IPS-20b (cell line): ENCODE measurements around the gene NRXN2.

ENCODE experiments used
- H3K27ac ChIP-seq: one replicate; pipeline ENCODE4 v1.5.1; 2013; ENCODE audit warnings: low read length
- H3K27me3 ChIP-seq: 2 replicates; pipeline ENCODE4 v1.6.1; 2013; ENCODE audit warnings: mild to moderate bottlenecking, low read length, inconsistent platforms; ENCODE audit not compliant: insufficient read depth
- H3K36me3 ChIP-seq: 2 replicates; pipeline ENCODE4 v1.6.1; 2013; ENCODE audit warnings: low read depth, mild to moderate bottlenecking, inconsistent platforms, low read length, moderate library complexity; ENCODE audit not compliant: insufficient read depth
- H3K4me1 ChIP-seq: 2 replicates; pipeline ENCODE4 v1.6.1; 2013; ENCODE audit warnings: mild to moderate bottlenecking, control low read depth, inconsistent platforms, low read length, moderate library complexity; ENCODE audit not compliant: insufficient read depth
- H3K4me3 ChIP-seq: 2 replicates; pipeline ENCODE4 v1.5.1; 2013; ENCODE audit warnings: mild to moderate bottlenecking, low read length, inconsistent platforms
- H3K9ac ChIP-seq: 2 replicates; pipeline ENCODE4 v1.6.1; 2013; ENCODE audit warnings: low read depth, mild to moderate bottlenecking, inconsistent platforms, low read length, moderate library complexity
- H3K9me3 ChIP-seq: 2 replicates; pipeline ENCODE4 v1.6.1; 2013; ENCODE audit warnings: mild to moderate bottlenecking, low read depth, low read length, inconsistent platforms; ENCODE audit not compliant: insufficient read depth

NRXN2 gene

GRCh38 chr11:64757549-64758329 is 34.7 kb upstream of the NRXN2 start:
- Histone ChIP-seq H3K27ac (no peak overlapping the region), H3K4me3 (no peak overlapping the region), H3K36me3 (peaks cover 9% of the 10 kb centered on the region), H3K27me3 (no peaks in the 10 kb centered on the region), H3K9ac (no peak overlapping the region), H3K9me3 (no peaks in the 10 kb centered on the region), H3K4me1 (peaks cover 28% of the 10 kb centered on the region; the same call in 1 of the 2 replicates)

- H3K4me3 ChIP-seq: no peak overlapping the region
- no peak overlapping the region for H3K27ac ChIP-seq
- H3K36me3 ChIP-seq: 0 out of 2 replicates have a peak, but pooled peaks cover 2% of the 10 kb centered on the region
- H3K9ac ChIP-seq: no peak overlapping the region
- no peaks in the 10 kb centered on the region for H3K9me3 ChIP-seq
- H3K4me1 ChIP-seq: peaks cover 14% of the 10 kb centered on the region; the same call in 1 of the 2 replicates
- no peaks in the 10 kb centered on the region for H3K27me3 ChIP-seq
Observed at GRCh38 chr11:64755681-64756361, 32.8 kb upstream of the NRXN2 start.

- H3K9me3 ChIP-seq: no peaks in the 10 kb centered on the region
- no peaks in the 10 kb centered on the region for H3K27me3 ChIP-seq
- H3K36me3 ChIP-seq: no peaks in the 10 kb centered on the region
- no peak overlapping the region for H3K9ac ChIP-seq
- H3K4me3 ChIP-seq: no peak overlapping the region
- H3K4me1 ChIP-seq: peaks cover 8% of the 10 kb centered on the region; the same call in 1 of the 2 replicates
- no peak overlapping the region for H3K27ac ChIP-seq
Observed at GRCh38 chr11:64754919-64755662, 32.1 kb upstream of the NRXN2 start.

GRCh38 chr11:64754124-64754918 is 31.3 kb upstream of the NRXN2 start:
- H3K4me3 ChIP-seq: no peak overlapping the region
- no peak overlapping the region for H3K9ac ChIP-seq
- no peaks in the 10 kb centered on the region for H3K9me3 ChIP-seq
- no peaks in the 10 kb centered on the region for H3K27me3 ChIP-seq
- H3K36me3 ChIP-seq: no peaks in the 10 kb centered on the region
- H3K4me1 ChIP-seq: peaks cover 2% of the 10 kb centered on the region; the same call in 1 of the 2 replicates
- H3K27ac ChIP-seq: no peak overlapping the region

GRCh38 chr11:64753380-64754123 is 30.6 kb upstream of the NRXN2 start:
- Histone ChIP-seq H3K27ac (no peak overlapping the region), H3K36me3 (no peaks in the 10 kb centered on the region), H3K9ac (no peak overlapping the region), H3K4me1 (no peaks in the 10 kb centered on the region), H3K4me3 (no peak overlapping the region), H3K27me3 (no peaks in the 10 kb centered on the region), H3K9me3 (no peaks in the 10 kb centered on the region)

- H3K4me3 ChIP-seq: no peak overlapping the region
- no peak overlapping the region for H3K9ac ChIP-seq
- no peaks in the 10 kb centered on the region for H3K9me3 ChIP-seq
- H3K4me1 ChIP-seq: no peaks in the 10 kb centered on the region
- no peaks in the 10 kb centered on the region for H3K27me3 ChIP-seq
- H3K36me3 ChIP-seq: no peaks in the 10 kb centered on the region
- H3K27ac ChIP-seq: no peak overlapping the region
Observed at GRCh38 chr11:64753019-64753379, 30.0 kb upstream of the NRXN2 start.

- Histone ChIP-seq H3K9ac (no peak overlapping the region), H3K27ac (no peak overlapping the region), H3K4me1 (no peaks in the 10 kb centered on the region), H3K27me3 (no peaks in the 10 kb centered on the region), H3K4me3 (no peak overlapping the region), H3K36me3 (no peaks in the 10 kb centered on the region), H3K9me3 (no peaks in the 10 kb centered on the region)
Observed at GRCh38 chr11:64752175-64752970, 29.4 kb upstream of the NRXN2 start.

- Histone ChIP-seq H3K36me3 (no peaks in the 10 kb centered on the region), H3K9me3 (no peaks in the 10 kb centered on the region), H3K27ac (no peak overlapping the region), H3K27me3 (peaks cover 4% of the 10 kb centered on the region; the same call in 1 of the 2 replicates), H3K4me3 (no peak overlapping the region), H3K9ac (no peak overlapping the region), H3K4me1 (no peaks in the 10 kb centered on the region)
Observed at GRCh38 chr11:64751580-64751979, 28.6 kb upstream of the NRXN2 start.

- H3K4me1 ChIP-seq: no peaks in the 10 kb centered on the region
- H3K9ac ChIP-seq: no peak overlapping the region
- no peaks in the 10 kb centered on the region for H3K9me3 ChIP-seq
- no peak overlapping the region for H3K4me3 ChIP-seq
- no peak overlapping the region for H3K27ac ChIP-seq
- H3K27me3 ChIP-seq: peaks cover 8% of the 10 kb centered on the region; the same call in 1 of the 2 replicates
- no peaks in the 10 kb centered on the region for H3K36me3 ChIP-seq
Observed at GRCh38 chr11:64751136-64751535, 28.1 kb upstream of the NRXN2 start.

GRCh38 chr11:64750361-64751054 is 27.5 kb upstream of the NRXN2 start:
- no peaks in the 10 kb centered on the region for H3K9me3 ChIP-seq
- no peak overlapping the region for H3K9ac ChIP-seq
- no peaks in the 10 kb centered on the region for H3K4me1 ChIP-seq
- no peaks in the 10 kb centered on the region for H3K36me3 ChIP-seq
- H3K4me3 ChIP-seq: no peak overlapping the region
- no peak overlapping the region for H3K27ac ChIP-seq
- peaks cover 11% of the 10 kb centered on the region; the same call in 1 of the 2 replicates for H3K27me3 ChIP-seq
